OCI-LY3 (cell line): ENCODE results near the gene PPP4R3A.

Source experiments
- EZH2phosphoT487 ChIP-seq: fragments of 200-600 bp; shearing (Covaris generic); IDR thresholded peaks from 2 replicates; pipeline ENCODE4 v1.6.1; 2018; ENCODE audit warnings: antibody characterized with exemption, mixed run types, low read depth
- TF ChIP-seq, protein P1 (sequence below): fragments of 200-600, 300-600 bp; sonication (generic); IDR thresholded peaks from 2 replicates; pipeline ENCODE4 v1.5.1; 2014; ENCODE audit warnings: antibody characterized with exemption, low read length, low read depth

GRCh38 chr14:91415794-91416743, 94.0 kb downstream of the PPP4R3A start:
- TF ChIP-seq, protein P1, sequence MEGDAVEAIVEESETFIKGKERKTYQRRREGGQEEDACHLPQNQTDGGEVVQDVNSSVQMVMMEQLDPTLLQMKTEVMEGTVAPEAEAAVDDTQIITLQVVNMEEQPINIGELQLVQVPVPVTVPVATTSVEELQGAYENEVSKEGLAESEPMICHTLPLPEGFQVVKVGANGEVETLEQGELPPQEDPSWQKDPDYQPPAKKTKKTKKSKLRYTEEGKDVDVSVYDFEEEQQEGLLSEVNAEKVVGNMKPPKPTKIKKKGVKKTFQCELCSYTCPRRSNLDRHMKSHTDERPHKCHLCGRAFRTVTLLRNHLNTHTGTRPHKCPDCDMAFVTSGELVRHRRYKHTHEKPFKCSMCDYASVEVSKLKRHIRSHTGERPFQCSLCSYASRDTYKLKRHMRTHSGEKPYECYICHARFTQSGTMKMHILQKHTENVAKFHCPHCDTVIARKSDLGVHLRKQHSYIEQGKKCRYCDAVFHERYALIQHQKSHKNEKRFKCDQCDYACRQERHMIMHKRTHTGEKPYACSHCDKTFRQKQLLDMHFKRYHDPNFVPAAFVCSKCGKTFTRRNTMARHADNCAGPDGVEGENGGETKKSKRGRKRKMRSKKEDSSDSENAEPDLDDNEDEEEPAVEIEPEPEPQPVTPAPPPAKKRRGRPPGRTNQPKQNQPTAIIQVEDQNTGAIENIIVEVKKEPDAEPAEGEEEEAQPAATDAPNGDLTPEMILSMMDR: no peak
- TF ChIP-seq EZH2phosphoT487: no peak
